Activated T-helper 1 cell treated with Interleukin-2 at 50 U/mL for 16 hours (primary cell): ENCODE data around the gene MPC1.
"Not testable (repeated sequence)": the region's sequence is repeated elsewhere in the genome, so short reads cannot be mapped to it uniquely, and the experiment has no call there.

Source experiments
- DNase-seq: peaks from one replicate; pipeline ENCODE4 v3.0.0-alpha.2; 2020; ENCODE audit warnings: low read depth

MPC1 gene

DNA sequence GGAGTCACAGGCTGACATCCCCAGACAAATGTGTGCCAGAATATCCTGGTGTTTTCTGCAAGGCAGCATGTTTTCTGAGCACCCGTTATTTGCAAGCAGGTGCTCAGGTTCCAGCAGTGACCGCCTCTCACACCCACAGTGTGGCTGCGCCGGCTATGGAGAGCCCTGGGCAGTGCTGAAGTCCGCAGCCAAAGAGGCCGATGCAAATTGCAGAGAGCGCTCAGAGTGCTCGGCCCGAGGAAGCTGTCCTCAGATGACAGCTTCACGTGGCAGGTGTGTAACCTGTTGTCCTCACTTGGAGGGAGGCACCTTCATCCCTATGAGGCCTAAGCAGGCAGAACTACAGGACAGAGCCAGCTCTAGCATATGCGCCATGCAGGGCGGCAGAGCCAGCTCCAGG lies 23.5 kb upstream of the MPC1 start:
- no peak for DNase-seq

- DNase-seq: no peak
Measured at GRCh38 chr6:166405386-166405785, 22.6 kb upstream of the MPC1 start.

- no peak for DNase-seq
Measured at GRCh38 chr6:166402582-166403277, 20.0 kb upstream of the MPC1 start.

DNA sequence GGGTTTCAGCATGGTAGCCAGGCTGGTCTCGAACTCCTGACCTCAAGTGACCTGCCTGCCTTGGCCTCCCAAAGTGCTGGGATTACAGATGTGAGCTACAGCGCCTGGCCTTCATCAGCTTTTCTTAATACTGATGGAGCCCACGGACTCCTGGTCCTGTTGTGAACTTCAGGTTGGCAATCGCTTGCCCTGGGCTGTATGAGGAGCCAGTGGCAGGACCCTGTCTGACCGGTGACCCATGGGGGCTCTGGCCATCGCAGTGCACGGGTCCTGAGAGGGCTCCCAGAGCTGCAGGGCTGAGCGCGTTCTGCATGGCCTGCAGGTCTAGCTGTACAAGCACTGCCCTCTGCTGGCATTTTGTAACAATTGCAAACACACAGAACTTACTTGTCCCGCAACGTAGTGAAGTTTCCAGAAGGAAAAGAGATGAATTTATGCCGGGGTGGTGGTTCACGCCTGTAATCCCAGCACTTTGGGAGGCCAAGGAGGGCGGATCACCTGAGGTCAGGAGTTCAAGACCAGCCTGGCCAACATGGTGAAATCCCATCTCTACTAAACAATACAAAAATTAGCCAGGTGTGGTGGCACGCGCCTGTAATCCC lies 18.0 kb upstream of the MPC1 start:
- DNase-seq: not testable (repeated sequence)

GRCh38 chr6:166400181-166400580 lies 17.4 kb upstream of the MPC1 start:
- DNase-seq: no peak

DNA sequence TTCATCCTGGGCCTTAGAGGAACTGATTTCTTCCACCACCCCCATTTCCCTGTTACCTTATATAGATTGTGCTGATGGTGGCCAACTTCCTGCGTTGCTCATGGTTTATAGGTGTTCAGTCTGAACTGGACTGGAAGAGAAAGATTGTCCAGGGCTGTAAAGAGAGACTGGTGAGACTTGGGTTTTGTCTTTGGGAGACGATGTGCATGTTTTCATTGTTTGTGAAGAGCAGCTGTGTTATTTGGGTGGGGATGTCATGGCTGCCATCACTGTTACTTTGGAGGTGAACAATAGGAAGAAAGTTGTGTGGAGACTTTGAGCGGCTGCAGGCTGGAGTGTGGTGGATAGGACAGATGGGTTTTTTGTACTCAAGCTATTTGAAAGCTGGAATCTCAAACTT lies 15.6 kb upstream of the MPC1 start:
- no peak for DNase-seq

DNA sequence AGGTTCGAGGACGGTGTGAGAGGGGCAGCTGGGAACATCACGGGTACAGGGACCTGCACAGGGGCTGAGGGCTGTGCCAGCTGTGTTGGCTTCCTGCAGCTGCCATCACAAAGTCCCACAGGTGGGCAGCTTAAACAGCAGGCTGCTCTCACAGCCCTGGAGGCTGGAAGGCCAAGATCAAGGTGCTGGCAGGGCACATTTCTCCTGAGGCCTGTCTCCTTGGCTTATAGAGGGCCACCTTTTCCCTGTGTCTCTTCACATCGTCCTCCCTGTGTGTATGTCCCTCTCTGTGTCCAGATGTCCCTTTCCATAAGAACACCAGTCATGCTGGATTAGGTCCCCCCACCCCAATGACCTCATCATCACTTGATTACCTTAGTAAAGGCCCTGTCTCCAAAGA lies 15.1 kb upstream of the MPC1 start:
- DNase-seq: no peak

GRCh38 chr6:166395778-166396177 lies 13.0 kb upstream of the MPC1 start:
- no peak for DNase-seq

DNA sequence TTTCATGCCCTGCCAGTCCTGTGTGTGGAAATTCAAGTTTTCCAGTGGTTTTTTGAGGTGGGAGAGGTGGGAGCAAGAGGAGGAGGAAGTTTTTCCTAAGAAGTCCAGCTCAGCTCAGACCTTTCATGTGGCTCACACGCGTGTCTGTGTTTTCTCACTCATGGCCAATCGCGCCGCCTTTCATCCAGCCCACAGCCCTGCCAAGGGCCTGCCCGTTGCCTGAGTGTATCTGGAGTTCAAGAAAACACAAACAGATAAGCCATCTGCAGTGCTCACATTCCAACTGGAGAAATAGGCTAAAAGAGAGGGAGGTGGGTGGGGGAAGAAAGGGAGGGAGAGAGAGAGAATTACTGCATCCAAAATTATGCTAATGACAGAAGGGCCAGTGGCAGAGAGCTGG lies 12.6 kb upstream of the MPC1 start:
- DNase-seq: no peak

GRCh38 chr6:166394036-166394892 lies 11.5 kb upstream of the MPC1 start:
- DNase-seq: no peak

- DNase-seq: no peak
Measured at GRCh38 chr6:166393535-166393823, 10.7 kb upstream of the MPC1 start.

DNA sequence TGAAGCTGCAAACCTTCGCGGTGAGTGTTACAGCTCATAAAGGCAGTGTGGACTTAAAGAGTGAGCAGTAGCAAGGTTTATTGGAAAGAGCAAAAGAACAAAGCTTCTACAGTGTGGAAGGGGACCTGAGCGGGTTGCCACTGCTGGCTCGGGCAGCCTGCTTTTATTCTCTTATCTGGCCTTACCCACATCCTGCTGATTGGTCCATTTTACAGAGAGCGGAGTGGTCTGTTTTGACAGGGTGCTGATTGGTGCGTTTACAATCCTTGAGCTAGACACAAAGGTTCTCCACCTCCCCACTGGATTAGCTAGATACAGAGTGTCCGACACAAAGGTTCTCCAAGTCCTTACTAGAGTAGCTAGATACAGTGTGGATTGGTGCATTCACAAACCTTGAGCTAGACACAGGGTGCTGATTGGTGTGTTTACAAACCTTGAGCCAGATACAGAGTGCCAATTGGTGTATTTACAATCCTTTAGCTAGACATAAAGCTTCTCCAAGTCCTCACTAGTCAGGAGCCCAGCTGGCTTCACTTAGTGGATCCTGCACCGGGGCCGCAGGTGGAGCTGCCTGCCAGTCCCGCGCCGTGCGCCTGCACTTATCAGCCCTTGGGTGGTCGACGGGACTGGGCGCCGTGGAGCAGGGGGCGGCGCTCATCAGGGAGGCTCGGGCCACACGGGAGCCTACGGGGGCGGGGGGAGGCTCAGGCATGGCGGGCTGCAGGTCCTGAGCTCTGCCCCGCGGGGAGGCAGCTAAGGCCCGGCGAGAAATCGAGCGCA lies 10.2 kb upstream of the MPC1 start:
- not testable (repeated sequence) for DNase-seq

GRCh38 chr6:166389119-166389518 lies 6.4 kb upstream of the MPC1 start:
- DNase-seq: no peak

- DNase-seq: no peak
Measured at GRCh38 chr6:166388290-166389004, 5.7 kb upstream of the MPC1 start.

DNA sequence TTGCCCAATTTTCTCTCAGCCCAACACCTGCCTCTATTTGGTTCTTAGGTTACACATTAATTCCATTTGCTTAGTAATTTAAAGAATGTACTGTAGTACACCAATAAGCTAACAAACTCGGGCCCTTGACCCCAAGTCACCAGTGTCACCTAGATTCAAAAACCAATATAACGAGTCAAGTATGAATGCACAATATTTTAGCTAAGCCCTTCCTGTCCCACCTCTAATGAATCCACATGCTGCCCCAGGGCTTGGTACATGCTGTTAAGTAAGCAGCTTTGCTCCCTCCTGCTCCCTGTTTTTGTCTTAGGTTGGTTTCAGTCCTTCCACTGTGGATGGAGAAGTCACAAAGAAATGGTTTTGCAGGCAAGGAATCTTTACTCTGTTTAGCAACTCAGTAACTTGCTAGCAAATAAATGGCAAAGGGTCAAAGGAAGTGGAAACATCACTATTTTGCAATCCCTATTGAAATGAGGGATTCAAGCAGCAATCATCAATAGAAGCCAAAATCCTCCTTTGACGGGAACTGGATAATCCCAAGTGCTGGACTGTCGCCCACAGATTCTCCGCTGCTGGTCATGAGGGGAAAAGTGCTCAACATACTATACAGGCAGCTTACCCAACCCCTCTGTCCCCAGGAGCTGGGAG lies 5.0 kb upstream of the MPC1 start:
- no peak for DNase-seq

- DNase-seq: not testable (repeated sequence)
Measured at GRCh38 chr6:166387098-166387497, 4.4 kb upstream of the MPC1 start.

- DNase-seq: no peak
Measured at GRCh38 chr6:166386111-166386510, 3.4 kb upstream of the MPC1 start.

GRCh38 chr6:166383802-166384363 lies 1.1 kb upstream of the MPC1 start:
- peak; percentile 13 for DNase-seq

DNA sequence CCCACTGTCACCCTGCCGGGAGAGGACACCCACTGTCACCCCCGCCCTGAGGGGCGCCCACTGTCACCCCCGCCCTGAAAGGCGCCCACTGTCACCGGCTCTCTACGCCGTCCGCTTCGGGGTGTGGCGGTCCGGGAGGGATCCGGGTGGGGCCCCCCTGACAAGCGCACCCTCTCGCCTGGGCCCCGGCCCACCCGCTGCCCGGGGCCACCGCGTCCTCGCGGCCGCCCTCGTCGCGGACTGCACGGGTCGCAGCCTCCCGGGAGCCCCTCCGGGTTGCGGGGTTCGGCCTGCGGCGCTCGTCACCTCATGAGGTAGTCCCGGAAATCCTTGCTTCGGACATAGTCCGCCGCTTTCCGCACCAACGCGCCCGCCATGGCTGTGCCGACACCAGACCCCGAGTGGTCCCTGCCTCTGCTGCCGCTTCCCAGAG lies 224 bp downstream of the MPC1 start:
- peak; percentile 3 for DNase-seq

DNA sequence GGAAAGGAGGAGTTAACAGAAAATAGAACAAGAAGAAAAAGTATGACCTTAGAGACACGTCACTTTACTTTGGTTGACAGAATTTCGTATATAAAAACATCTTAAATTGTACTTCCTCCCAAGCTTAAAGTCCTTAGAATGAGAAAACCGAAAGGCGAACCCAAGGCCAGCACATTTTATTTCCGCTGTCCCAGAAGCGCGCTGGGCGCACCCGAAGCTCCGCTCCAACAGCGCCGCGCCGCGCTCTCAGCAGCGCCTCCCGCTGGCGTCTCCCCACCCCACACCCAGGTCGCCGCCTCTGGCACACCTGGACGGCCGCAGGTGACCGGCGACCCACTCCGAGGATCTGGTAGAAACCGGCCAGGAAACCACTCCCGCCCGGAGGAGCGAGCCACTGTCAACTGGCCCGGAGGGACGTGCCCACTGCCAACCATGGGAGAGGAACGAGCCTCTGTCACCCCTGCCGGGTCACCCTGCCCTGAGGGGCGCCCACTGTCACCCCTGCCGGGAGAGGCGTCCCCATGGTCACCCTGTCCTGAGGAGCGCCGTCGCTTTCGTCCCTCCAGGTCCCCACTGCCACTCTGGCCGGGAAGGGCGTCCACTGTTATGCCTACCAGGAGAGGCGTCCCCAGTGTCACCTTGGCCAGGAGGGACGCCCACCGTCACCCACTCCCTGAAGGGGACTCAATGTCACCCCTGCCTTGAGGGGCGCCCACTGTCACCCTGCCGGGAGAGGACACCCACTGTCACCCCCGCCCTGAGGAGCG lies 824 bp downstream of the MPC1 start:
- peak; percentile 46 for DNase-seq
